ENCODE measurements around the gene HORMAD2. TPM values are rescaled to one million over a fixed set of nuclear protein-coding genes. Genes with fewer than 3 reads are reported as not detected.

The HORMAD2 gene
- total RNA-seq, 4 donors from 2014 or later: not detected

- H3K9me3 ChIP-seq: no peaks in the 10 kb centered on the region
- TF ChIP-seq POLR2AphosphoS5 (IDR thresholded peaks at IDR 0.05) (no peak), EP300 (IDR thresholded peaks at IDR 0.05) (no peak), CTCF (IDR thresholded peaks at IDR 0.05) (no peak), POLR2A (IDR thresholded peaks at IDR 0.05) (no peak)
- H3K4me1 ChIP-seq: no peaks in the 10 kb centered on the region
- 75 to 91% methylated on average over 2 of the region's 2 CpGs for WGBS, 2 donors (ENCODE audit: low coverage in 1 of 2)
- H3K4me3 ChIP-seq: no peak overlapping the region
- ATAC-seq: no peak
- H3K27ac ChIP-seq: no peak overlapping the region
- peaks cover 27% of the 10 kb centered on the region for H3K27me3 ChIP-seq
- H3K36me3 ChIP-seq: no peaks in the 10 kb centered on the region
These were observed 108.6 kb downstream of the HORMAD2 start for GRCh38 chr22:30188911-30189310.

GRCh38 chr22:30190574-30190973 is 110.3 kb downstream of the HORMAD2 start:
- H3K9me3 ChIP-seq: no peaks in the 10 kb centered on the region
- no peak overlapping the region for H3K4me3 ChIP-seq
- H3K27ac ChIP-seq: no peak overlapping the region
- no peak for ATAC-seq
- 56 to 60% methylated on average over 1 of the region's 1 CpG for WGBS, 2 donors (ENCODE audit: low coverage in 1 of 2)
- H3K27me3 ChIP-seq: peaks cover 27% of the 10 kb centered on the region
- peaks cover 0 to 4% (median 0%) of the 10 kb centered on the region in 3 donors for H3K4me1 ChIP-seq
- H3K36me3 ChIP-seq: no peaks in the 10 kb centered on the region
- no peak for TF ChIP-seq POLR2AphosphoS5 (IDR thresholded peaks at IDR 0.05)
- no peak for TF ChIP-seq EP300 (IDR thresholded peaks at IDR 0.05)
- no peak for TF ChIP-seq POLR2A (IDR thresholded peaks at IDR 0.05)
- no peak for TF ChIP-seq CTCF (IDR thresholded peaks at IDR 0.05)

- no peaks in the 10 kb centered on the region for H3K9me3 ChIP-seq
- no peak for ATAC-seq
- H3K36me3 ChIP-seq: no peaks in the 10 kb centered on the region
- TF ChIP-seq POLR2AphosphoS5 (IDR thresholded peaks at IDR 0.05) (no peak), EP300 (IDR thresholded peaks at IDR 0.05) (no peak), POLR2A (IDR thresholded peaks at IDR 0.05) (no peak), CTCF (IDR thresholded peaks at IDR 0.05) (no peak)
- H3K27ac ChIP-seq: no peak overlapping the region
- 63 to 67% methylated on average over 3 of the region's 3 CpGs for WGBS, 2 donors (ENCODE audit: low coverage in 1 of 2)
- H3K4me3 ChIP-seq: no peak overlapping the region
- H3K4me1 ChIP-seq: peaks cover 0 to 10% (median 0%) of the 10 kb centered on the region in 3 donors
- peaks cover 27% of the 10 kb centered on the region for H3K27me3 ChIP-seq
These were observed 110.9 kb downstream of the HORMAD2 start for GRCh38 chr22:30191040-30191701.

- Histone ChIP-seq H3K27me3 (peaks cover 27% of the 10 kb centered on the region), H3K4me3 (no peak overlapping the region), H3K36me3 (no peaks in the 10 kb centered on the region), H3K27ac (no peak overlapping the region), H3K4me1 (peaks cover 0 to 20% (median 4%) of the 10 kb centered on the region in 3 donors), H3K9me3 (no peaks in the 10 kb centered on the region)
- ATAC-seq: no peak
- 82 to 88% methylated on average over 1 of the region's 1 CpG for WGBS, 2 donors (ENCODE audit: low coverage in 1 of 2)
- no peak for TF ChIP-seq EP300 (IDR thresholded peaks at IDR 0.05)
- TF ChIP-seq CTCF (IDR thresholded peaks at IDR 0.05): no peak
These were observed 112.2 kb downstream of the HORMAD2 start for GRCh38 chr22:30192427-30192826.

- no peaks in the 10 kb centered on the region for H3K9me3 ChIP-seq
- no peak overlapping the region for H3K27ac ChIP-seq
- H3K4me1 ChIP-seq: peaks cover 0 to 20% (median 4%) of the 10 kb centered on the region in 3 donors
- TF ChIP-seq POLR2A (IDR thresholded peaks at IDR 0.05) (no peak), EP300 (IDR thresholded peaks at IDR 0.05) (no peak), CTCF (IDR thresholded peaks at IDR 0.05) (no peak), POLR2AphosphoS5 (IDR thresholded peaks at IDR 0.05) (no peak)
- H3K4me3 ChIP-seq: no peak overlapping the region
- peaks cover 27% of the 10 kb centered on the region for H3K27me3 ChIP-seq
- WGBS, 2 donors (ENCODE audit: low coverage in 1 of 2): 87 to 92% methylated on average over 2 of the region's 3 CpGs
- ATAC-seq: no peak
- H3K36me3 ChIP-seq: no peaks in the 10 kb centered on the region
These were observed 112.9 kb downstream of the HORMAD2 start for GRCh38 chr22:30193031-30193775.
